ENCODE measurements around the gene GATAD2A.
"Not testable (repeated sequence)": the region's sequence is repeated elsewhere in the genome, so short reads cannot be mapped to it uniquely, and the experiment has no call there.

The GATAD2A gene

GRCh38 chr19:19404879-19405860 lies at the start of gene GATAD2A:
Gene GATAD2A, plus strand, starts transcription at chr19:19405675. Its CDS starts 59,671 bp downstream, at chr19:19465346.
- peak; percentile 95 to 97 for DNase-seq

GRCh38 chr19:19356500-19356899 lies 49.0 kb upstream of the GATAD2A start:
- DNase-seq = no peak

GRCh38 chr19:19356901-19357566 lies 48.4 kb upstream of the GATAD2A start:
- DNase-seq = no peak

GRCh38 chr19:19361075-19361594 lies 44.3 kb upstream of the GATAD2A start:
- DNase-seq = peak; percentile 78 to 97

- no peak for DNase-seq
Observed at GRCh38 chr19:19362075-19362474, 43.4 kb upstream of the GATAD2A start.

GRCh38 chr19:19366434-19367396 lies 38.8 kb upstream of the GATAD2A start:
- peak; percentile 73 for DNase-seq

- no peak for DNase-seq
Observed at GRCh38 chr19:19368087-19368486, 37.4 kb upstream of the GATAD2A start.

GRCh38 chr19:19371059-19371458 lies 34.4 kb upstream of the GATAD2A start:
- no peak for DNase-seq

GRCh38 chr19:19372656-19373416 lies 32.6 kb upstream of the GATAD2A start:
- peak; percentile 85 to 87 for DNase-seq

- DNase-seq = no peak
Observed at GRCh38 chr19:19379527-19379926, 25.9 kb upstream of the GATAD2A start.

- DNase-seq = not testable (repeated sequence)
Observed at GRCh38 chr19:19380316-19380715, 25.2 kb upstream of the GATAD2A start.

- DNase-seq = no peak
Observed at GRCh38 chr19:19381007-19381926, 24.2 kb upstream of the GATAD2A start.

GRCh38 chr19:19382118-19382517 lies 23.4 kb upstream of the GATAD2A start:
- DNase-seq = no peak

GRCh38 chr19:19384486-19384885 lies 21.0 kb upstream of the GATAD2A start:
- DNase-seq = no peak

- DNase-seq = peak; percentile 99 to 100
Observed at GRCh38 chr19:19385131-19385895, 20.2 kb upstream of the GATAD2A start.

GRCh38 chr19:19385896-19386869 lies 19.3 kb upstream of the GATAD2A start:
- peak in 1 of 2 donors; percentile 36 for DNase-seq

- DNase-seq = no peak
Observed at GRCh38 chr19:19387108-19387507, 18.4 kb upstream of the GATAD2A start.
